Measurements from ENCODE around the gene PLPP2.
"Not testable (repeated sequence)": the region's sequence is repeated elsewhere in the genome, so short reads cannot be mapped to it uniquely, and the experiment has no call there.

The PLPP2 gene

GRCh38 chr19:292281-292884 is 1.2 kb upstream of the PLPP2 start:
- no peak for DNase-seq

- DNase-seq, result no peak
Observed at GRCh38 chr19:291561-292280, 518 bp upstream of the PLPP2 start.

DNA sequence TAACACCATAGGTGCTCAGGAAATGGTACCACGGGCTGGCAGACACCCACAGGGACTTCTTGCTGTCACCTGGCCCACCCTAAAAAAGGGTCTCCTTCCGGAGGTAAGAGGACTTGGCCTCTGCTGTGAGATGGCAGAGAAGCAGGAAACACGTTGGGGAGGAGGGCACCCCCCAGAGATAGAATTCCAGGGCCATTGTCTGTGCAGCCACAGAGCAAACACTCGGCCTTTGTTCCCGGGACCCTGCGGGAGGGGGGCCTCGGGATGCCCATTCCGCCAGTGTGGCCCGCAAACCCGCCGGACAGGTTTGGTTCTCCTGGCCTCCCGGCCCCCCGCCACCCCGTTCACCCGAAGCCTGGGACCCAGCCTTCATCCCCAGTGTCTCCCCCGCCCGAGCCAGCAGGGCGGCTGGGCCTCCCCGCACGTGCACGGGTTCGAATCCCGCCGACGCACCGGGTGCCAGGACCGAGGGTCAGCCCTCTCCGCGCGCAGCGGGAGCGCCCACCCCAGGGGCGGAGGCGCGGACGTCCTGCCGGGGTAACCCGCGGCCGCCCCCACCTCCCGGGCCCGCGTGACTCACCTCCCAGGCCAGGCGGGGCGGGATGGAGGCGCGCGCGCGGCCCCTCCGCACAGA is 714 bp downstream of the PLPP2 start:
- no peak for DNase-seq

GRCh38 chr19:289651-290371 is 1.4 kb downstream of the PLPP2 start:
- DNase-seq, result no peak

GRCh38 chr19:288911-289310 is 2.3 kb downstream of the PLPP2 start:
- no peak for DNase-seq

DNA sequence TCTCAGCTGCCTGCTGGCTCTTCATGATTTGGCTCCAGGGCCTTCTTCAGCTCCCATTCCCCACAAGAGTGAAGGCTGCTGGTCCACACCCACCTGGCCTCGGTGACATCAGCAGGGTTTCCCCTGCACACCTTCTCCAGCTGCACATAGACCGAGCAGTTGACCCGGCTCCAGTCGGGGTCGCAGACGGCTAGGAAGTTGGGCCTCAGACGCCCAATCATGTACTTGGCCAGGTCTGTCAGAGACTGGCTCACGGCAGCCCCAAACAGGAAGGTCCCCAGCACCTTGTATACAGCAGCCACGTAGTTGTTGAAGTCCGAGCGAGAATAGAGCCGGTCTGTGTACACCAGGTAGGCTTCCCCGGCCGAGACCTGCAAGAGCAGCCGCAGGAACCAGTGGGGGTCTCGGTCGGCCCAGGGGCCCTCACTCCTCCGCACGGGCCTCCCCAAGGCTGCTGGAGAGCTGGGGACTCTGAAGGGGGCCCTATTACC is 3.8 kb downstream of the PLPP2 start:
- DNase-seq, result no peak

- DNase-seq, result no peak
Observed at GRCh38 chr19:283395-283794, 7.8 kb downstream of the PLPP2 start.

GRCh38 chr19:282501-282900 is 8.7 kb downstream of the PLPP2 start:
- no peak for DNase-seq

DNA sequence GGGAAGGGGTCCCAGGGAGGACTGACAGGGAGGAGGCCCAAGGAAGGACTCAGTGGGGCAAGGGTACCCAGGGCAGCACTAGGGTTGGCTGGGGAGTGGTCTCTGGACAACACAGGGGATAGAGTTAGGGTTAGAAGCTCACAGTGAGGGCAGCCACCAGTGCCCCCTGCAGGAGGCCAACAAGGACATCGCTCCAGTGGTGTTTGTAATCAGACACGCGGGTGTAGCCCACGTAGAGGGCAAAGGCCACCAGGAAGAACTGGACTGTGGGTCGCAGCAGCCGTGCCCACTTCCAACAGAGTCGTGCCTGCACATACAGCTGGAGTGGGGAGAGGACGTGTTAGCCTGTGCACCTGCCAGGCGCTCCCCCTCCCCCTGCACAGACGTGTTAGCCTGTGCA is 9.2 kb downstream of the PLPP2 start:
- DNase-seq, result no peak

DNA sequence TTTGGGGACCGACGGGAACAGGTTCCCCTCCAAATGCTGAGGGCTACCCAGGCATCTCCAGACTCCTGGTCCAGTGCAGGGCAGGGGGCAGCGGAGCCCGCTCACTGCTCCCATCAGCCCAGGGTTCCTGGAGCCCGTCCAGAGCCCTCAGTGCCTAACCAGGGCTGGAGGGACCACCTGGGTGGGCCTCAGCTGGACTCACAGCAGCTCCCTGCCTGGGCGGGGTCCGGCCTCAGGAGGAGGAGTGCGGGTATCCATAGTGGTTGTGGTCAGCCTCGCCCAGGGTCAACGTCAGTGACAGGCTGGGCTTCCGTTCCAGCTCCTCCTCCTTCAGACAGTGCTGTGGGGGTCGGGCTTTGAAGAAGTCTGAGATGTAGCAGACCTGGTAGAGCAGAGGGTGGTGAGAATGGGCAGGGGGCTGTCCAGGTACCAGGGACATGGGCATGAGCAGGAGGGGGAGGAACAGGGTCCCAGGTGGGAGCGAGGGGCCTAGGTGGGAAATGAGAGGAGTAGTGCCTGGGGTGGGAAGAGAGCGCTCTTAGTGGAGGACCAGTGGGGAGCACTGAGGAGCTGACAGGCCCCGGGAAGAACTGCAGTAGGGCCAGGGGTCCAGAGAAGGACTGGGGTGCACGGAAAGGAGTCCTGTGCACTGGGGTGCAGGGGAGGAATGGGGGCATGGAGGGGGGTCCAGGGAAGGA is 9.9 kb downstream of the PLPP2 start:
- DNase-seq, result no peak

DNA sequence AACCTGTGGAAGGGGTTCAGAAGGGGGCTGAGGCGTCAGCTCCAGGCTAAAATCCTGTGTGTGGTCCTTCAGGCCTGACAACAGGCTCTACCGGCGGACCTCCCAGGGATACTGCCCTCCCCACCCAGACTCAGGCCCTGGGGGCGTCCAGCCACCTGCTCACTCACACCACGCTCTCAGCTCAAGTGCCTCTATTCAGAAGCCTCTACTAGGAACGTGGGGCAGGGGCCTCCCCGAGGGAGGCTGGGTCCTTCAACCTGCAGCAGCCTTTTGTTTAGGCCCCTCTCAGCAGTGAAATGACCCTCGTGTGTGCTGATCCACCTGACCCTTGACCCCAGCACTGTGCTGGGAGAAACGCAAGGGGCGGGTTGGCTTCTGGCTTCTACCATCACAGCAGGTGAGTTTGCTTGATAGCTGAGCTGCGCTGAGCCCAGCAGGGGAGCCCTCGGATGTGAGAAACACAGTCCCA is 10.6 kb downstream of the PLPP2 start:
- DNase-seq, result no peak

- DNase-seq, result no peak
Observed at GRCh38 chr19:279656-280055, 11.5 kb downstream of the PLPP2 start.

- no peak for DNase-seq
Observed at GRCh38 chr19:279231-279630, 12.0 kb downstream of the PLPP2 start.

DNA sequence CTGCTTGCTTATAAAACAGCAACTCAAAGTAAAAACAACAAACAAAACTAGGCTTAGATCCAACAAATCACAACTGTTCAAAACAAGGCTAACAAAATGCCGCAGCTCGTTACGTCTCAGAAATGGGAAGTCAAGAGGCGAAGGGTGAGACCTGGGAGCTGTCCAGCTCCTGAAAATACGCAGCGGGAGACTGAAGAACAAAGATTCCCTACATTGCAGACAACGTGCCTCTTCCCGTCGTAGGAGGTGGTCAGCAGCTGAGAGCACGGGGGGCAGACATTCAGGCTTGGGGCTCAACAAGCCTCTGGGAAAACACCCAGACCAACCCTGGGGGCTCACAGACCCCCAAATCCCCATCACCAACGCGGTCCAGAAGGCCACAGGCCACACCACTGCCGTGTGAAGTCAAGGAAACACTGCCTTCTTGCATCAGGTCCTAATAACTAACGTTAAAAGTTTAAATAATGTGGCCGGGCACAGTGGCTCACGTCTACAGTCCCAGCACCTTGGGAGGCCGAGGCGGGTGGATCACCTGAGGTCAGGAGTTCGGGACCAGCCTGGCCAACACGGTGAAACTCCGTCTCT is 13.5 kb downstream of the PLPP2 start:
- no peak for DNase-seq

- no peak for DNase-seq
Observed at GRCh38 chr19:277131-277530, 14.1 kb downstream of the PLPP2 start.

DNA sequence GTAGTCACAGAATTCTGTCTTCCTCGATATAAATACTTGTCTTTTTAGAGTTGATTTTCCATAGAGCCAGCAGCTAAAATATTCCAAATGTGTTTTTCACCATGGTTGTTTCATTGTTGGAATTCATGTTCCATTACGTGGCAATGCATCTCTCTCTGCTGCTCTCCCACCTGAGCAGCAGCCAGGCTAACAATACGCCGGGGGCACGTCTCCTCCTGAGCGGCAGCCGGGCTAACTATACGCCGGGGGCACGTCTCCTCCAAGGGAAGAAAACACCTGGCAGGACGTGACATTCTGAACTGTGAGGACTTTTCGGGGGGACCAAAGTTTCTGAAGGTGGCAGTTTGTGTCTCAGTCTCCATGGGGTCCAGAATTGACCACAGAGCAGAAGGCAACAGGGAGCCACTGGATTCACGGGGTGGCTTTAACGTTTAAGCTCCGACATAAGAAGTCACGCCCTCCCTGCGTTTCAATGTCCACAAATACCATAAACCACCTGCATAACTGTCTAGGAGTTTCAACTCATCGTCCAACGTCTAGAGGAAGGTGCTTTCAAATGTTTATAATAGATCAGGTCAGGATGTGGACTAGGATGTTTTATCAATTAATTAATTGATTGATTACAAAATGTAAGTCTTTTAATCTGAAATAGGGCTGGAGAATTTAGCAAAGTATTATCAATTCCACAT is 15.1 kb downstream of the PLPP2 start:
- no peak for DNase-seq

- no peak for DNase-seq
Observed at GRCh38 chr19:275000-275399, 16.2 kb downstream of the PLPP2 start.

GRCh38 chr19:273393-273792 is 17.8 kb downstream of the PLPP2 start:
- no peak for DNase-seq

- no peak for DNase-seq
Observed at GRCh38 chr19:271856-272255, 19.3 kb downstream of the PLPP2 start.

GRCh38 chr19:270766-271318 is 20.4 kb downstream of the PLPP2 start:
- not testable (repeated sequence) for DNase-seq

GRCh38 chr19:269241-269640 is 22.0 kb downstream of the PLPP2 start:
- no peak for DNase-seq

All from bone marrow (tissue), 2 donors.